WTC11 (cell line): ENCODE measurements around the gene GSN.

ENCODE experiments used
- CREB1 ChIP-seq: sonication (generic); formaldehyde crosslinking; IDR thresholded peaks from 2 replicates; pipeline ENCODE4 v1.8.0; 2023; ENCODE audit warnings: mild to moderate bottlenecking, missing genetic modification reagents
- ESRRA ChIP-seq: sonication (generic); formaldehyde crosslinking; IDR thresholded peaks from 2 replicates; pipeline ENCODE4 v1.8.1; 2022; ENCODE audit warnings: mild to moderate bottlenecking, missing genetic modification reagents, borderline replicate concordance
- ETV6 ChIP-seq: sonication (generic); formaldehyde crosslinking; IDR thresholded peaks from 2 replicates; pipeline ENCODE4 v1.8.1; 2022; ENCODE audit warnings: mild to moderate bottlenecking, missing genetic modification reagents
- FOXJ3 ChIP-seq: sonication (generic); formaldehyde crosslinking; IDR thresholded peaks from 2 replicates; pipeline ENCODE4 v1.9.0; 2021; ENCODE audit warnings: missing genetic modification reagents, mild to moderate bottlenecking, borderline replicate concordance
- FOXP1 ChIP-seq: sonication (generic); formaldehyde crosslinking; IDR thresholded peaks from 2 replicates; pipeline ENCODE4 v1.8.0; 2022; ENCODE audit warnings: missing genetic modification reagents, mild to moderate bottlenecking, moderate library complexity, borderline replicate concordance
- HMGA2 ChIP-seq: fragments of 250-450 bp; sonication (Bioruptor Pico); IDR thresholded peaks from 2 replicates; pipeline ENCODE4 v1.4.0; 2021; ENCODE audit warnings: mild to moderate bottlenecking, moderate library complexity
- NFE2L1 ChIP-seq: sonication (generic); formaldehyde crosslinking; IDR thresholded peaks from 2 replicates; pipeline ENCODE4 v1.8.1; 2023; ENCODE audit warnings: missing genetic modification reagents
- OVOL2 ChIP-seq: fragments of 250-450 bp; sonication (Bioruptor Pico); IDR thresholded peaks from 2 replicates; pipeline ENCODE4 v1.9.0; 2021; ENCODE audit warnings: mild to moderate bottlenecking, borderline replicate concordance
- SMAD3 ChIP-seq: sonication (generic); formaldehyde crosslinking; IDR thresholded peaks from 2 replicates; pipeline ENCODE4 v1.8.0; 2022; ENCODE audit warnings: missing genetic modification reagents, mild to moderate bottlenecking, borderline replicate concordance
- TF ChIP-seq, protein P1 (sequence below): fragments of 200-600 bp; IDR thresholded peaks from 2 replicates; pipeline ENCODE4 v1.8.0; 2022; ENCODE audit warnings: antibody characterized with exemption
- TF ChIP-seq, protein P2 (sequence below): sonication (generic); formaldehyde crosslinking; IDR thresholded peaks from 2 replicates; pipeline ENCODE4 v1.8.1; 2023; ENCODE audit warnings: mild to moderate bottlenecking, missing genetic modification reagents
- TF ChIP-seq, protein P3 (sequence below): sonication (generic); formaldehyde crosslinking; IDR thresholded peaks from 2 replicates; pipeline ENCODE4 v1.8.0; 2022; ENCODE audit warnings: mild to moderate bottlenecking, missing genetic modification reagents
- TF ChIP-seq, protein P4 (sequence below): sonication (generic); formaldehyde crosslinking; IDR thresholded peaks from 2 replicates; pipeline ENCODE4 v1.8.1; 2023; ENCODE audit warnings: mild to moderate bottlenecking, missing genetic modification reagents, moderate library complexity

DNA sequence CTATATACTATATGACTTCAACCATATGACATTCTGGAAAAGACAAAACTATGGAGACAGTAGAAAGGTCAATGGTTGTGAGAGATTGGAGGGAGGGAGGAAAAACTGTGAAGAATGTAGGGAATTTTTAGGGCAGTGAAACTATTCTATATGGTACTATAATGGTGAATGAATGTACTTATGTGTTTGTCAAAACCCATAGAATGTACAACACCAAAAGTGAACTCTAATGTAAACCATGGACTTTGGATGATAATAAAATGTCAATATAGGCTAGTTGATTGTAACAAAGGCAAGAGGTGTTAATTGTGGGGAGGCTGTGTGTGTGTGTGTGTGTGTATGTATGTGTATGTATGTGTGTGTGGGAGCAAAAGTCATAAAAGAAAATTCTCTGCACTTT lies 112.9 kb downstream of the GSN start:
- no peak for TF ChIP-seq FOXP1
- TF ChIP-seq, protein P1, sequence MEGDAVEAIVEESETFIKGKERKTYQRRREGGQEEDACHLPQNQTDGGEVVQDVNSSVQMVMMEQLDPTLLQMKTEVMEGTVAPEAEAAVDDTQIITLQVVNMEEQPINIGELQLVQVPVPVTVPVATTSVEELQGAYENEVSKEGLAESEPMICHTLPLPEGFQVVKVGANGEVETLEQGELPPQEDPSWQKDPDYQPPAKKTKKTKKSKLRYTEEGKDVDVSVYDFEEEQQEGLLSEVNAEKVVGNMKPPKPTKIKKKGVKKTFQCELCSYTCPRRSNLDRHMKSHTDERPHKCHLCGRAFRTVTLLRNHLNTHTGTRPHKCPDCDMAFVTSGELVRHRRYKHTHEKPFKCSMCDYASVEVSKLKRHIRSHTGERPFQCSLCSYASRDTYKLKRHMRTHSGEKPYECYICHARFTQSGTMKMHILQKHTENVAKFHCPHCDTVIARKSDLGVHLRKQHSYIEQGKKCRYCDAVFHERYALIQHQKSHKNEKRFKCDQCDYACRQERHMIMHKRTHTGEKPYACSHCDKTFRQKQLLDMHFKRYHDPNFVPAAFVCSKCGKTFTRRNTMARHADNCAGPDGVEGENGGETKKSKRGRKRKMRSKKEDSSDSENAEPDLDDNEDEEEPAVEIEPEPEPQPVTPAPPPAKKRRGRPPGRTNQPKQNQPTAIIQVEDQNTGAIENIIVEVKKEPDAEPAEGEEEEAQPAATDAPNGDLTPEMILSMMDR = no peak
- no peak for TF ChIP-seq HMGA2 (CRISPR knock-in tag)
- TF ChIP-seq, protein P2, sequence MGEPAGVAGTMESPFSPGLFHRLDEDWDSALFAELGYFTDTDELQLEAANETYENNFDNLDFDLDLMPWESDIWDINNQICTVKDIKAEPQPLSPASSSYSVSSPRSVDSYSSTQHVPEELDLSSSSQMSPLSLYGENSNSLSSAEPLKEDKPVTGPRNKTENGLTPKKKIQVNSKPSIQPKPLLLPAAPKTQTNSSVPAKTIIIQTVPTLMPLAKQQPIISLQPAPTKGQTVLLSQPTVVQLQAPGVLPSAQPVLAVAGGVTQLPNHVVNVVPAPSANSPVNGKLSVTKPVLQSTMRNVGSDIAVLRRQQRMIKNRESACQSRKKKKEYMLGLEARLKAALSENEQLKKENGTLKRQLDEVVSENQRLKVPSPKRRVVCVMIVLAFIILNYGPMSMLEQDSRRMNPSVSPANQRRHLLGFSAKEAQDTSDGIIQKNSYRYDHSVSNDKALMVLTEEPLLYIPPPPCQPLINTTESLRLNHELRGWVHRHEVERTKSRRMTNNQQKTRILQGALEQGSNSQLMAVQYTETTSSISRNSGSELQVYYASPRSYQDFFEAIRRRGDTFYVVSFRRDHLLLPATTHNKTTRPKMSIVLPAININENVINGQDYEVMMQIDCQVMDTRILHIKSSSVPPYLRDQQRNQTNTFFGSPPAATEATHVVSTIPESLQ (CRISPR knock-in tag) = no peak
- no peak for TF ChIP-seq ESRRA (CRISPR knock-in tag)
- no peak for TF ChIP-seq NFE2L1 (CRISPR knock-in tag)
- TF ChIP-seq, protein P3, sequence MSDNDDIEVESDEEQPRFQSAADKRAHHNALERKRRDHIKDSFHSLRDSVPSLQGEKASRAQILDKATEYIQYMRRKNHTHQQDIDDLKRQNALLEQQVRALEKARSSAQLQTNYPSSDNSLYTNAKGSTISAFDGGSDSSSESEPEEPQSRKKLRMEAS (CRISPR knock-in tag) = no peak
- TF ChIP-seq, protein P4, sequence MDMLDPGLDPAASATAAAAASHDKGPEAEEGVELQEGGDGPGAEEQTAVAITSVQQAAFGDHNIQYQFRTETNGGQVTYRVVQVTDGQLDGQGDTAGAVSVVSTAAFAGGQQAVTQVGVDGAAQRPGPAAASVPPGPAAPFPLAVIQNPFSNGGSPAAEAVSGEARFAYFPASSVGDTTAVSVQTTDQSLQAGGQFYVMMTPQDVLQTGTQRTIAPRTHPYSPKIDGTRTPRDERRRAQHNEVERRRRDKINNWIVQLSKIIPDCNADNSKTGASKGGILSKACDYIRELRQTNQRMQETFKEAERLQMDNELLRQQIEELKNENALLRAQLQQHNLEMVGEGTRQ = no peak
- TF ChIP-seq ETV6 = no peak
- no peak for TF ChIP-seq OVOL2 (CRISPR knock-in tag)
- TF ChIP-seq FOXJ3 (CRISPR knock-in tag) = no peak
- TF ChIP-seq SMAD3 (CRISPR knock-in tag) = no peak
- TF ChIP-seq CREB1 (CRISPR knock-in tag) = no peak
